ENCODE results near the gene MVB12A.

DNA sequence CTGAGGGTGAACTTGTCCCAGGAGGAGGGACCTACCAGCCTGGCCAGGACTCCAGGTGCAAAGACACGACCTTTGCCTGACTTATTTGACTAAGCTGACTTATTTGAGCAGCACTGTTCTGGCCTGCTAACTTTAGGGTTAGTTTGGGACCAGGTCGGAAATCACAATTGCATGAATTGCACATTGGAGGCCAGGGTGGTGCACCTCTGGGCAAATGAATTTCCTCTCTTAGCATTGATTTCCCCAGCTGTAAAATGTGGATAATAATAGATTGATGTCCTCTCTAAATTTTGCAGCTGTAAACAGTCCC, 13.0 kb upstream of the MVB12A start:
- TF ChIP-seq, protein P1, sequence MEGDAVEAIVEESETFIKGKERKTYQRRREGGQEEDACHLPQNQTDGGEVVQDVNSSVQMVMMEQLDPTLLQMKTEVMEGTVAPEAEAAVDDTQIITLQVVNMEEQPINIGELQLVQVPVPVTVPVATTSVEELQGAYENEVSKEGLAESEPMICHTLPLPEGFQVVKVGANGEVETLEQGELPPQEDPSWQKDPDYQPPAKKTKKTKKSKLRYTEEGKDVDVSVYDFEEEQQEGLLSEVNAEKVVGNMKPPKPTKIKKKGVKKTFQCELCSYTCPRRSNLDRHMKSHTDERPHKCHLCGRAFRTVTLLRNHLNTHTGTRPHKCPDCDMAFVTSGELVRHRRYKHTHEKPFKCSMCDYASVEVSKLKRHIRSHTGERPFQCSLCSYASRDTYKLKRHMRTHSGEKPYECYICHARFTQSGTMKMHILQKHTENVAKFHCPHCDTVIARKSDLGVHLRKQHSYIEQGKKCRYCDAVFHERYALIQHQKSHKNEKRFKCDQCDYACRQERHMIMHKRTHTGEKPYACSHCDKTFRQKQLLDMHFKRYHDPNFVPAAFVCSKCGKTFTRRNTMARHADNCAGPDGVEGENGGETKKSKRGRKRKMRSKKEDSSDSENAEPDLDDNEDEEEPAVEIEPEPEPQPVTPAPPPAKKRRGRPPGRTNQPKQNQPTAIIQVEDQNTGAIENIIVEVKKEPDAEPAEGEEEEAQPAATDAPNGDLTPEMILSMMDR (IDR thresholded peaks at IDR 0.05), result no peak
- TF ChIP-seq POLR2A (IDR thresholded peaks at IDR 0.05), result no peak
